Measurements from ENCODE around the gene PIGZ.

DNA sequence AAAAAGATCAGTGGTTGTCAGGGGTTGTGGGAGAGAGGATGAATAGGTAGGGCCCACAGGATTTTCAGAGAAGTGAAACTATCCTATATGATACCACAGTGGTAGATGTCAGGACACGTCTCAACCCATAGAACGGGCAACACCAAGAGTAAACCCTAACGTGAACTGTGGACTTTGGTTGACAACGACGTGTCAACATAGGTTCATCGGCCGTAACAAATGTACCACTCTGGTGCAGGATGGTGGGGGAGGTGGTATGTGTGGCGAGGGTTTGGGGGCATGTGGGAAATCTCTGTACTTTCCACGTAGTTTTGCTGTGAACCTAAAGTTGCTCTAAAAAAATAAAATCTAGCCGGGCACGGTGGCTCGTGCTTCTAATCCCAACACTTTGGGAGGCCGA lies 13.0 kb upstream of the PIGZ start:
- TF ChIP-seq CTCF (IDR thresholded peaks at IDR 0.05): no peak
- TF ChIP-seq POLR2AphosphoS5 (IDR thresholded peaks at IDR 0.05): no peak
